ENCODE results near the gene GNAZ.

DNA sequence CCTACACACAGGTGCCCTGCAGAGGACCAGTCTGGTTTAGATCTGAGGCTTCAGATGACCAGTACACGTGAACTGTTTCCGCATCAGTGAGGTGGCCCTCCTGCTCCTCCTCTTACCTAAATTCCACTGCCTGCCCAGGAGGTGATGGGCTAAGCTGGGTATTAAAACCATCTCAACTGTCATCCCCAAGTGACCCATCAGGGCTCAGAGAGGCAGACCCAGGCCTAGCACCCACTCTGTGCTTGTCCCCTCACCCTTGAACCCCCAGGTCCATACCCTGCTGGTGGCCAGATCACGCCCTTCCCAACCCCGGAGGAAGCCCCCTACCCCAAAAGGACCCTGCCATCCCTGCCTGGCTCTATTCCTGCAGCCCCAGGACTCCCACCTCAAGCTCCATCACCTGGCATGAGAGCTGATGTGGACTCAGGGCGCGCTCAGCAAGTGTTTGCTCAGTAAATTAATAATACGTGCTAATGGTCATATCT, 50.1 kb downstream of the GNAZ start:
- TF ChIP-seq, protein P1, sequence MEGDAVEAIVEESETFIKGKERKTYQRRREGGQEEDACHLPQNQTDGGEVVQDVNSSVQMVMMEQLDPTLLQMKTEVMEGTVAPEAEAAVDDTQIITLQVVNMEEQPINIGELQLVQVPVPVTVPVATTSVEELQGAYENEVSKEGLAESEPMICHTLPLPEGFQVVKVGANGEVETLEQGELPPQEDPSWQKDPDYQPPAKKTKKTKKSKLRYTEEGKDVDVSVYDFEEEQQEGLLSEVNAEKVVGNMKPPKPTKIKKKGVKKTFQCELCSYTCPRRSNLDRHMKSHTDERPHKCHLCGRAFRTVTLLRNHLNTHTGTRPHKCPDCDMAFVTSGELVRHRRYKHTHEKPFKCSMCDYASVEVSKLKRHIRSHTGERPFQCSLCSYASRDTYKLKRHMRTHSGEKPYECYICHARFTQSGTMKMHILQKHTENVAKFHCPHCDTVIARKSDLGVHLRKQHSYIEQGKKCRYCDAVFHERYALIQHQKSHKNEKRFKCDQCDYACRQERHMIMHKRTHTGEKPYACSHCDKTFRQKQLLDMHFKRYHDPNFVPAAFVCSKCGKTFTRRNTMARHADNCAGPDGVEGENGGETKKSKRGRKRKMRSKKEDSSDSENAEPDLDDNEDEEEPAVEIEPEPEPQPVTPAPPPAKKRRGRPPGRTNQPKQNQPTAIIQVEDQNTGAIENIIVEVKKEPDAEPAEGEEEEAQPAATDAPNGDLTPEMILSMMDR (IDR thresholded peaks at IDR 0.05; ENCODE audit: low read depth, low read length, poor library complexity, severe bottlenecking): no peak
- TF ChIP-seq EZH2phosphoT487 (IDR thresholded peaks at IDR 0.05; ENCODE audit: borderline replicate concordance, low read length): no peak
